CD14-positive monocyte (primary cell): ENCODE measurements around the gene ALOX12B. TPM values are rescaled to one million over a fixed set of nuclear protein-coding genes. Genes with fewer than 3 reads are reported as not detected.

Experiments
- DNase-seq, 3 donors: peaks; one replicate each; pipeline ENCODE4 v3.0.0-alpha.2; 2011 to 2022
- H2AFZ ChIP-seq: 2 replicates; pipeline ENCODE4 v1.6.0; 2012; ENCODE audit warnings: mild to moderate bottlenecking, low read depth, low read length, inconsistent platforms; ENCODE audit not compliant: insufficient read depth, poor library complexity, severe bottlenecking
- H3K27ac ChIP-seq, 2 donors: 1 replicate in 1 of 2; 2 replicates in 1 of 2; pipeline ENCODE4 v1.5.1; 2012 to 2013; ENCODE audit warnings: low read length in 2 of 2, control low read depth in 1 of 2, inconsistent platforms in 1 of 2, low read depth in 1 of 2, mild to moderate bottlenecking in 1 of 2
- H3K27me3 ChIP-seq, 2 donors: one replicate each; pipeline versions ENCODE4 v1.6.0 to v1.6.1; 2011 to 2013; ENCODE audit warnings: low read length in 2 of 2; ENCODE audit not compliant: control insufficient read depth in 2 of 2, insufficient read depth in 2 of 2
- H3K36me3 ChIP-seq, 2 donors: replicated peaks in 1 of 2; 1 replicate in 1 of 2; 2 replicates in 1 of 2; pipeline versions ENCODE4 v1.5.1 to v1.6.1; 2012 to 2013; ENCODE audit warnings: low read length in 2 of 2, control low read depth in 1 of 2, inconsistent platforms in 1 of 2, mild to moderate bottlenecking in 1 of 2; ENCODE audit not compliant: insufficient read depth in 2 of 2, control insufficient read depth in 1 of 2
- H3K4me1 ChIP-seq, 2 donors: 1 replicate in 1 of 2; 2 replicates in 1 of 2; pipeline versions ENCODE4 v1.5.1 to v1.6.1; 2012 to 2013; ENCODE audit warnings: low read length in 2 of 2, control low read depth in 1 of 2, inconsistent platforms in 1 of 2, mild to moderate bottlenecking in 1 of 2, moderate library complexity in 1 of 2; ENCODE audit not compliant: insufficient read depth in 2 of 2, control insufficient read depth in 1 of 2
- H3K4me2 ChIP-seq: replicated peaks from 2 replicates; pipeline ENCODE3; 2012; ENCODE audit warnings: low read length, moderate library complexity, mild to moderate bottlenecking; ENCODE audit not compliant: poor library complexity, severe bottlenecking; ENCODE audit errors: extremely low read depth
- H3K4me3 ChIP-seq, 3 experiments: fragments of 200-600 bp in 1 of 3; sonication (generic) in 1 of 3; replicated peaks in 1 of 3; 1 replicate in 2 of 3; 2 replicates in 1 of 3; pipeline ENCODE4 v1.5.1; 2011 to 2013; ENCODE audit warnings: low read length in 3 of 3, mild to moderate bottlenecking in 3 of 3, control low read depth in 2 of 3, low read depth in 2 of 3, inconsistent platforms in 1 of 3, moderate library complexity in 1 of 3
- H3K79me2 ChIP-seq: 2 replicates; pipeline ENCODE4 v1.6.0; 2012; ENCODE audit warnings: mild to moderate bottlenecking, control low read depth, inconsistent platforms, low read length, moderate library complexity; ENCODE audit not compliant: insufficient read depth
- H3K9ac ChIP-seq: 2 replicates; pipeline ENCODE4 v1.6.0; 2017; ENCODE audit warnings: low read length, mild to moderate bottlenecking; ENCODE audit not compliant: insufficient read depth, poor library complexity, severe bottlenecking
- H3K9me3 ChIP-seq, 2 donors: replicated peaks in 1 of 2; 1 replicate in 1 of 2; 2 replicates in 1 of 2; pipeline versions ENCODE4 v1.5.1 to v1.6.1; 2012 to 2013; ENCODE audit warnings: low read length in 2 of 2, control low read depth in 1 of 2; ENCODE audit not compliant: control insufficient read depth in 1 of 2, insufficient read depth in 1 of 2
- H4K20me1 ChIP-seq: 2 replicates; pipeline ENCODE4 v1.6.0; 2012; ENCODE audit warnings: mild to moderate bottlenecking, low read length, control low read depth, moderate library complexity; ENCODE audit not compliant: insufficient read depth
- H3K27ac Mint-ChIP-seq, 7 donors: one replicate each; pipeline ENCODE4 v1.8.0; 2020; ENCODE audit warnings: mild to moderate bottlenecking in 7 of 7, mixed read lengths in 7 of 7, moderate library complexity in 6 of 7, inconsistent platforms in 2 of 7
- H3K27me3 Mint-ChIP-seq, 3 donors: one replicate each; pipeline ENCODE4 v1.8.0; 2021 to 2022; ENCODE audit warnings: low read depth in 3 of 3, mild to moderate bottlenecking in 3 of 3, mixed read lengths in 3 of 3, moderate library complexity in 3 of 3, inconsistent platforms in 1 of 3
- H3K36me3 Mint-ChIP-seq, 2 donors: one replicate each; pipeline ENCODE4 v1.8.0; 2020; ENCODE audit warnings: mixed read lengths in 2 of 2, inconsistent platforms in 1 of 2, mild to moderate bottlenecking in 1 of 2
- H3K4me1 Mint-ChIP-seq: one replicate; pipeline ENCODE4 v1.8.0; 2020; ENCODE audit warnings: mild to moderate bottlenecking, mixed read lengths
- H3K4me3 Mint-ChIP-seq, 2 donors: one replicate each; pipeline ENCODE4 v1.8.0; 2020; ENCODE audit warnings: mild to moderate bottlenecking in 2 of 2, mixed read lengths in 2 of 2, moderate library complexity in 1 of 2
- H3K9me3 Mint-ChIP-seq, 7 donors: one replicate each; pipeline ENCODE4 v1.8.0; 2020 to 2022; ENCODE audit warnings: mixed read lengths in 7 of 7, mild to moderate bottlenecking in 6 of 7, moderate library complexity in 6 of 7, inconsistent platforms in 2 of 7
- CTCF ChIP-seq: fragments of 200-600 bp; IDR thresholded peaks from one replicate; pipeline ENCODE4 v1.8.0; 2022; ENCODE audit warnings: antibody characterized with exemption, mild to moderate bottlenecking
- WGBS: methylation state at CpG from one replicate; pipeline ENCODE4 v1.1.5; 2013; ENCODE audit warnings: missing lambda C conversion rate; ENCODE audit not compliant: insufficient coverage; 5-methylcytosine and 5-hydroxymethylcytosine counted together
- intact Hi-C, 2 donors: fragments of 100-400 bp; cut with micrococcal nuclease; formaldehyde crosslinking; loops; one replicate each; pipeline versions ENCODE4 v1.15.0 to v1.15.1; 2023
- polyA plus RNA-seq, 3 donors: library from polyadenylated mRNA; depleted of rRNA in 1 of 3; unstranded in 2 of 3; stranded (reverse) in 1 of 3; fragments of 300-500 nt in 2 of 3; fragments of >200 nt in 1 of 3; fragmentation: Illumina TruSeq in 2 of 3; gene quantifications; 1 replicate in 2 of 3; 2 replicates in 1 of 3; pipeline ENCODE4 v1.2.3, GENCODE V29; 2012 to 2021

The ALOX12B gene
- polyA plus RNA-seq, 3 donors: not detected

DNA sequence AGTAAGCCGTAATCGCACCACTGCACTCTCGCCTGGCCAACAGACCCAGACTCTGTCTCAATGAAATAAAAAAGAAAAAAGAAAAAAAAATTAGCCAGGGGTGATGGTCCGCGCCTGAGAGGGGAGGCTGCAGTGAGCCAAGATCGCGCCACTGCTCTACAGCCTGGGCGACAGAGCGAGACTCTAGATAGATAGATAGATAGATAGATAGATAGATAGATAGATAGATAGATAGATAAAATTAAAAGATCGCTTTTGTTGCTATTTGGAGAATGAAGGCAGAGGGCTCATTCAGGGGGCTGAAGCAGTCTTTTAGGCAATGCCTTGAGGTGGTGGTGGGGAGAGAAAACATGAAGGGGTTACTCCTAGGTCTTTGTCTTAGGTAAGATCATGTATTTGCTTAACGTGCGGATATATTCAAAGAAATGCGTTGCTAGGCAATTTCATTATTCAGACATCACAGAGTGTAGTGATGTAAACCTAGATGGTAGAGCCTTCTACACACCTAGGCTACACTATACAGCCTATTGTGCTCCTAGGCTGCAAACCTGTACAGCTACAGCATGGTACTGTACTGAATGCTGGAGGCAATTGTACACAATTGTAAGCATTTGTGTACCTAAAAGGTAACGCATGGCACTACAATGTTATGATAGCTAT, 40.7 kb upstream of the ALOX12B start:
- intact Hi-C loops: loop anchor here in 1 of 2 donors (5.0 kb wide), 1 partner anchor 34 kb away; the partner anchor contains the start of gene VAMP2
- H3K9me3 Mint-ChIP-seq: peaks cover 0 to 27% (median 18%) of the 10 kb centered on the region in 7 donors
- no peaks in the 10 kb centered on the region for H3K79me2 ChIP-seq
- H3K4me3 Mint-ChIP-seq: peak overlapping the region in 1 of 2 donors; percentile 67
- H3K4me1 ChIP-seq: peaks cover 39 to 41% of the 10 kb centered on the region in 2 donors
- no peaks in the 10 kb centered on the region for H3K36me3 ChIP-seq
- no peak overlapping the region for H3K4me3 ChIP-seq
- H2AFZ ChIP-seq: no peak overlapping the region
- H3K27me3 ChIP-seq: peaks cover 35 to 63% of the 10 kb centered on the region in 2 donors
- peaks cover 39% of the 10 kb centered on the region for H3K4me1 Mint-ChIP-seq
- no peak overlapping the region for H3K27ac ChIP-seq
- peaks cover 8% of the 10 kb centered on the region for H4K20me1 ChIP-seq
- no peak for TF ChIP-seq CTCF
- H3K27ac Mint-ChIP-seq: no peak overlapping the region
- peaks cover 0 to 20% of the 10 kb centered on the region in 2 donors for H3K9me3 ChIP-seq
- no peak overlapping the region for H3K9ac ChIP-seq
- WGBS: 96% methylated on average over 10 of the region's 14 CpGs
- no peak for DNase-seq
- peaks cover 14 to 22% of the 10 kb centered on the region in 2 donors for H3K36me3 Mint-ChIP-seq
- H3K27me3 Mint-ChIP-seq: peaks cover 68 to 77% (median 74%) of the 10 kb centered on the region in 3 donors
- no peak overlapping the region for H3K4me2 ChIP-seq

DNA sequence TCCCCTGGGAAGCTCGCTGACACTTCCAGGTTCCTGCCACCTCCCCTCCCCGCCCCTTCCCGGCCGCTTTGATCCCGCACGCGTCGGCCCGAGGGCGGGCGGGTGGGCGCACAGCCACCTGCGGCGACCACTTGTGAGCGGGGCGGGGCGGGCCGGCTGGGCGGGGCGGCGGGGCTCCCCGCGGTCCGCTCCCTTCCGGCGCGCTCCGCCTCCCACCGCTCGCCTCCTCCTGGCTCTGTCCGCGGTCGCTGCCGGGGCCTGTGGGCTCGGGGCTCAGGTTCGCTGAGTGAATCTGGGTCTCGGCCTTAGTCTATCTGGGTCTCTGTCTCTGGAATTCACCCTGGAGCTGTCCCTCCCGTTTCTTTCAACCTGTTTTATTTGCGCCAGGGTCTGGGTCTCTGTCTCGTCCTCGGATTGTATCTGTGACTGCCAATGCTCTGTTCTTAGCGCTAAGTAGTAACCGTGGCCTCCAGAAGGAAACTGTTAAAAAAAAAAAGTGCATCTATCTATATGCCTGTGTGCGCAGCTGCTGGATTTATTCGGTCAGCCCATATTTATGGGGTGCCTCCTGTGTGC, 39.1 kb upstream of the ALOX12B start:
- Histone ChIP-seq H3K4me2 (peak overlapping the region; percentile 98), H3K27me3 (peaks cover 47 to 77% of the 10 kb centered on the region in 2 donors), H2AFZ (peak overlapping the region; percentile 74), H3K36me3 (no peaks in the 10 kb centered on the region), H3K9me3 (peaks cover 0 to 21% of the 10 kb centered on the region in 2 donors), H4K20me1 (peaks cover 17% of the 10 kb centered on the region), H3K9ac (no peak overlapping the region), H3K79me2 (no peaks in the 10 kb centered on the region), H3K4me3 (peak overlapping the region; percentile 40 to 77 (median 47)), H3K4me1 (peaks cover 54 to 58% of the 10 kb centered on the region in 2 donors), H3K27ac (no peak overlapping the region)
- peak in 1 of 3 donors; percentile 22 for DNase-seq
- Mint-ChIP-seq H3K4me1 (peaks cover 52% of the 10 kb centered on the region), H3K27ac (peak overlapping the region in 3 of 7 donors; percentile 26 to 52 (median 38)), H3K4me3 (peak overlapping the region; percentile 86 to 97), H3K36me3 (peaks cover 21 to 29% of the 10 kb centered on the region in 2 donors), H3K9me3 (peaks cover 0 to 41% (median 27%) of the 10 kb centered on the region in 7 donors), H3K27me3 (peaks cover 81 to 90% (median 85%) of the 10 kb centered on the region in 3 donors)
- intact Hi-C loops: loop anchor here in 1 of 2 donors (5.0 kb wide), 1 partner anchor 36 kb away; the partner anchor contains the start of gene VAMP2
- TF ChIP-seq CTCF: no peak
- 0% methylated on average over 37 of the region's 45 CpGs for WGBS
